Endothelial cell of umbilical vein (primary cell): ENCODE measurements around the gene AFTPH. TPM values are rescaled to one million over a fixed set of nuclear protein-coding genes. Genes with fewer than 3 reads are reported as not detected.

Source experiments
- BruUV-seq: library from RNA; stranded (reverse); fragments of 400-500 nt; replicated peaks from 2 replicates; lab custom pipeline; 2021; lab: Mats Ljungman, UMichigan
- CTCF ChIA-PET: fragments of 300-600, 350-600 bp; sonication (Branson Sonifier 250); formaldehyde crosslinking; loops from one replicate; lab custom pipeline; 2021; ENCODE audit warnings: antibody characterized with exemption, inconsistent platforms; lab: Charles Lee
- POLR2A ChIA-PET: fragments of 300-600, 350-600 bp; sonication (Branson Sonifier 250); formaldehyde crosslinking; loops from one replicate; lab custom pipeline; 2021; ENCODE audit warnings: antibody characterized with exemption, inconsistent platforms; lab: Charles Lee
- DNase-seq: peaks from one replicate; pipeline ENCODE4 v3.0.0-alpha.2; 2011; ENCODE audit warnings: low read depth, low spot score
- FAIRE-seq: peaks from 2 replicates; lab custom pipeline; 2011; peaks lifted over from hg19 to GRCh38; lab: Jason Lieb, UNC
- H2AFZ ChIP-seq: 2 replicates; pipeline ENCODE4 v1.6.0; 2012; ENCODE audit warnings: low read depth, low read length, control low read depth, inconsistent platforms
- H3K27ac ChIP-seq: 2 replicates; pipeline ENCODE4 v1.5.1; 2011; ENCODE audit warnings: low read depth, mild to moderate bottlenecking, control low read depth, low read length, moderate library complexity; ENCODE audit not compliant: insufficient read depth
- H3K27me3 ChIP-seq, 2 experiments: 2 replicates each; pipeline versions ENCODE4 v1.6.0 to v1.6.1; 2011; ENCODE audit warnings: low read length in 2 of 2, mixed read lengths in 1 of 2; ENCODE audit not compliant: control insufficient read depth in 2 of 2, insufficient read depth in 2 of 2
- H3K36me3 ChIP-seq, 2 experiments: 2 replicates in 1 of 2; 3 replicates in 1 of 2; pipeline ENCODE4 v1.5.1; 2011; ENCODE audit warnings: low read length in 2 of 2, mild to moderate bottlenecking in 1 of 2, moderate library complexity in 1 of 2; ENCODE audit not compliant: control insufficient read depth in 2 of 2, insufficient read depth in 2 of 2; ENCODE audit errors: extremely low read depth in 1 of 2
- H3K4me1 ChIP-seq: 3 replicates; pipeline ENCODE4 v1.5.1; 2011; ENCODE audit warnings: mild to moderate bottlenecking, low read length; ENCODE audit not compliant: control insufficient read depth, insufficient read depth; ENCODE audit errors: extremely low read depth
- H3K4me2 ChIP-seq: 2 replicates; pipeline ENCODE4 v1.6.1; 2011; ENCODE audit warnings: low read length, control low read depth, mixed read lengths; ENCODE audit not compliant: insufficient read depth
- H3K4me3 ChIP-seq, 3 experiments: fragments of 200-600 bp in 1 of 3; sonication (generic), shearing (Covaris generic) in 1 of 3; replicated peaks in 1 of 3; 2 replicates each; pipeline ENCODE4 v1.5.1; 2011 to 2016; ENCODE audit warnings: control low read depth in 3 of 3, low read length in 3 of 3, mild to moderate bottlenecking in 2 of 3, inconsistent platforms in 1 of 3, low read depth in 1 of 3, moderate library complexity in 1 of 3; ENCODE audit not compliant: insufficient read depth in 1 of 3
- H3K79me2 ChIP-seq: 2 replicates; pipeline ENCODE4 v1.6.0; 2012; ENCODE audit warnings: low read length, inconsistent platforms; ENCODE audit not compliant: control insufficient read depth, insufficient read depth
- H3K9ac ChIP-seq: replicated peaks from 2 replicates; pipeline ENCODE3; 2011; ENCODE audit warnings: low read length, control low read depth; ENCODE audit not compliant: insufficient read depth; ENCODE audit errors: extremely low read depth
- H3K9me1 ChIP-seq: replicated peaks from 3 replicates; pipeline ENCODE4 v1.6.0; 2011; ENCODE audit warnings: mild to moderate bottlenecking, low read length; ENCODE audit not compliant: control insufficient read depth, insufficient read depth; ENCODE audit errors: extremely low read depth
- H3K9me3 ChIP-seq: replicated peaks from 2 replicates; pipeline ENCODE4 v1.5.1; 2012; ENCODE audit warnings: low read length, inconsistent platforms; ENCODE audit not compliant: control insufficient read depth, insufficient read depth
- H4K20me1 ChIP-seq: replicated peaks from 2 replicates; pipeline ENCODE3; 2011; ENCODE audit warnings: mild to moderate bottlenecking, low read length; ENCODE audit not compliant: control insufficient read depth, insufficient read depth; ENCODE audit errors: extremely low read depth
- EZH2 ChIP-seq: IDR thresholded peaks from 2 replicates; pipeline ENCODE4 v1.6.1; 2012; ENCODE audit warnings: borderline replicate concordance, low read depth, mild to moderate bottlenecking, moderate library complexity, low read length, inconsistent platforms; ENCODE audit not compliant: severe bottlenecking
- FOS ChIP-seq: IDR thresholded peaks from 2 replicates; pipeline ENCODE4 v1.6.1; 2011; ENCODE audit warnings: mild to moderate bottlenecking, low read length, moderate library complexity, borderline replicate concordance; ENCODE audit not compliant: insufficient read depth
- GATA2 ChIP-seq: IDR thresholded peaks from 2 replicates; pipeline ENCODE4 v1.7.0; 2011; ENCODE audit warnings: low read depth, mild to moderate bottlenecking, moderate library complexity, mixed read lengths, low read length; ENCODE audit not compliant: insufficient read length, insufficient read depth
- JUN ChIP-seq: IDR thresholded peaks from 2 replicates; pipeline ENCODE4 v1.6.1; 2011; ENCODE audit warnings: borderline replicate concordance, low read depth; ENCODE audit not compliant: insufficient read length, insufficient read depth
- MYC ChIP-seq: IDR thresholded peaks from one replicate; pipeline ENCODE4 v1.6.1; 2011; ENCODE audit warnings: mild to moderate bottlenecking, low read depth, low read length
- POLR2A ChIP-seq: IDR thresholded peaks from 2 replicates; pipeline ENCODE4 v1.6.1; 2012; ENCODE audit warnings: low read depth, mild to moderate bottlenecking, control low read depth, low read length
- POLR2AphosphoS5 ChIP-seq: IDR thresholded peaks from 2 replicates; pipeline ENCODE4 v1.6.1; 2012; ENCODE audit warnings: low read depth, mild to moderate bottlenecking, control low read depth, low read length, moderate library complexity; ENCODE audit not compliant: insufficient read depth
- dilution Hi-C: fragments of 300-500 bp; cut with MboI; formaldehyde crosslinking; loops from one replicate; pipeline ENCODE4 v1.15.0; 2019; ENCODE audit warnings: low sequenced_read_pairs; ENCODE audit not compliant: extremely low pct_ligation_motif_present
- intact Hi-C: fragments of 100-400 bp; cut with micrococcal nuclease; formaldehyde crosslinking; loops from one replicate; pipeline ENCODE4 v1.10.0; 2022
- polyA plus RNA-seq, 4 experiments: library from polyadenylated mRNA; depleted of rRNA in 3 of 4; stranded (reverse) in 3 of 4; unstranded in 1 of 4; fragments of >200 nt; gene quantifications; 2 replicates each; pipeline versions ENCODE4 v1.2.1 to v1.2.3, GENCODE V29; 2011 to 2012; ENCODE audit warnings: missing spikeins in 1 of 4
- total RNA-seq: library from RNA; stranded (reverse); gene quantifications from 2 replicates; pipeline ENCODE4 v1.2.3, GENCODE V29; 2021
- TF ChIP-seq, protein P1 (sequence below), 2 donors: IDR thresholded peaks; 1 replicate in 1 of 2; 2 replicates in 1 of 2; pipeline ENCODE4 v1.5.1; 2011; ENCODE audit warnings: low read length in 2 of 2, mild to moderate bottlenecking in 2 of 2, moderate library complexity in 2 of 2, control low read depth in 1 of 2, inconsistent platforms in 1 of 2, low read depth in 1 of 2; ENCODE audit not compliant: insufficient read depth in 1 of 2; ENCODE audit errors: extremely low read depth in 1 of 2
- TF ChIP-seq, protein P2 (sequence below): IDR thresholded peaks from 2 replicates; pipeline ENCODE4 v1.6.1; 2011; ENCODE audit not compliant: insufficient read depth, insufficient read length

The AFTPH gene
- total and polyA plus RNA-seq, 2 donors (not counting 3 experiments of a cell fraction or from before 2014, with no cell fraction given), result 6.9 to 15.3 TPM

DNA sequence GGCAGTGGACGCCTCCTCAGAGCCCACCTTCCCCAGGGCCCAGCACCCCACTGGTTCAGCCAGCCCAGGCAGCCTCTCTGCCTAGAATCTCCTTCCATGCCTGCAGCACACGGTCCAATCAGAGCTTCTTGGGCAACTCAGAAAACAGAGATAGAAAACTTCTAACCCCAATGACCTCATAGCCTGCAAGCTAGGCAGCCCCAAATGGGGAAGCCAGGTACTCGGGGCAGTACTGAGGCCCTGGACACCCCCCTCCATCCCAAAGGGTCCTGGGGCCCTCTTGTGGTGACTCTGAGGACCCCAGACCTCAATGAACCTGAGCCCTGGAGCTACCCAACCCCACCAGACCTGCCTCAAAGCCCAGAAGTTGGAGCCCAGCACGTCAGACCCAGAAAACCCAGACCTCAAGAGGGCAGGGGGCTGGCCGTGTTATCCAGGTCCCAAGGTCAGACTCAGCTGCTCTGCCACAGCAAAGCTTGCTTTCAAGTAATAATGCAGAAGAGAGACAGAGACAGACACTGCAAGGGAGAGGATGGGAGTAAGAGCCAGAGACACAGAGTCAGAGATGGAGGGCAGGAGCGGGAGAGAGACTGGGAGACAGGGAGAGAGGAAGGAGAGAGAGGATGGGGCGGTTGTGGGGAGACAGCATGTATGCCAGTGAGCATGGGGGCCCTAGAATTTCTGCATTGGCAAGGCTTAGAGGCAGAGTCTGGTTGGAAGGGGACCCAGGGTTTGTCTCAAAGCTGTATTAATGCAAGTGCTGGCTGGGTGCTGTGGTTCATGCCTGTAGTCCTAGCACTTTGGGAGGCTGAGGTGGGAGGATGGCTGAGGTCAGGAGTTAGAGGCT, 101.4 kb downstream of the AFTPH start:
- Histone ChIP-seq H4K20me1 (no peaks in the 10 kb centered on the region), H3K27ac (no peak overlapping the region), H3K79me2 (no peaks in the 10 kb centered on the region), H3K4me1 (no peaks in the 10 kb centered on the region), H3K27me3 (no peaks in the 10 kb centered on the region), H3K4me2 (no peak overlapping the region), H3K9ac (no peak overlapping the region), H2AFZ (no peak overlapping the region), H3K36me3 (no peaks in the 10 kb centered on the region), H3K9me3 (no peaks in the 10 kb centered on the region), H3K4me3 (no peak overlapping the region), H3K9me1 (no peaks in the 10 kb centered on the region)
- FAIRE-seq (no peak), DNase-seq (no peak)
- ChIA-PET POLR2A (no interaction called here), CTCF (interaction anchor here (1.1 to 2.5 kb wide), 5 partner anchors 10 to 102 kb away, joined by 3 to 7 read pairs (median 4); partner anchors contain the start of gene AFTPH)
- intact Hi-C loops, result no loop called here
- TF ChIP-seq GATA2, result no peak
- TF ChIP-seq MYC, result no peak
- TF ChIP-seq JUN, result no peak
- TF ChIP-seq, protein P1, sequence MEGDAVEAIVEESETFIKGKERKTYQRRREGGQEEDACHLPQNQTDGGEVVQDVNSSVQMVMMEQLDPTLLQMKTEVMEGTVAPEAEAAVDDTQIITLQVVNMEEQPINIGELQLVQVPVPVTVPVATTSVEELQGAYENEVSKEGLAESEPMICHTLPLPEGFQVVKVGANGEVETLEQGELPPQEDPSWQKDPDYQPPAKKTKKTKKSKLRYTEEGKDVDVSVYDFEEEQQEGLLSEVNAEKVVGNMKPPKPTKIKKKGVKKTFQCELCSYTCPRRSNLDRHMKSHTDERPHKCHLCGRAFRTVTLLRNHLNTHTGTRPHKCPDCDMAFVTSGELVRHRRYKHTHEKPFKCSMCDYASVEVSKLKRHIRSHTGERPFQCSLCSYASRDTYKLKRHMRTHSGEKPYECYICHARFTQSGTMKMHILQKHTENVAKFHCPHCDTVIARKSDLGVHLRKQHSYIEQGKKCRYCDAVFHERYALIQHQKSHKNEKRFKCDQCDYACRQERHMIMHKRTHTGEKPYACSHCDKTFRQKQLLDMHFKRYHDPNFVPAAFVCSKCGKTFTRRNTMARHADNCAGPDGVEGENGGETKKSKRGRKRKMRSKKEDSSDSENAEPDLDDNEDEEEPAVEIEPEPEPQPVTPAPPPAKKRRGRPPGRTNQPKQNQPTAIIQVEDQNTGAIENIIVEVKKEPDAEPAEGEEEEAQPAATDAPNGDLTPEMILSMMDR (IDR thresholded peaks at IDR 0.05; ENCODE audit: extremely low read depth in 1 of 2, insufficient read depth in 1 of 2, low read depth in 1 of 2, low read length in 2 of 2), result no peak
- TF ChIP-seq POLR2A, result no peak
- TF ChIP-seq FOS, result no peak
- TF ChIP-seq EZH2, result no peak
- no peak for TF ChIP-seq POLR2AphosphoS5
- TF ChIP-seq, protein P2, sequence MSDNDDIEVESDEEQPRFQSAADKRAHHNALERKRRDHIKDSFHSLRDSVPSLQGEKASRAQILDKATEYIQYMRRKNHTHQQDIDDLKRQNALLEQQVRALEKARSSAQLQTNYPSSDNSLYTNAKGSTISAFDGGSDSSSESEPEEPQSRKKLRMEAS, result no peak
- dilution Hi-C loops, result no loop called here
- BruUV-seq, result no TSS peak
